B cell (primary cell): ENCODE results near the gene CEP295NL.

Experiments used
- CTCF ChIP-seq: fragments of 200-600 bp; IDR thresholded peaks from one replicate; pipeline ENCODE4 v1.8.0; 2022; ENCODE audit warnings: antibody characterized with exemption, mild to moderate bottlenecking
- EZH2 ChIP-seq: IDR thresholded peaks from 2 replicates; pipeline ENCODE4 v1.6.1; 2012; ENCODE audit warnings: borderline replicate concordance, low read depth, mild to moderate bottlenecking, moderate library complexity, low read length; ENCODE audit not compliant: insufficient read depth, poor library complexity, severe bottlenecking

GRCh38 chr17:78918979-78919378 is 16.0 kb upstream of the CEP295NL start:
- TF ChIP-seq CTCF (no peak), EZH2 (no peak)
